Measurements from ENCODE around the gene MACF1. TPM values are rescaled to one million over a fixed set of nuclear protein-coding genes. Genes with fewer than 3 reads are reported as not detected.

MACF1 gene
- total RNA-seq, 1 experiment from 2014 or later = 190 TPM

GRCh38 chr1:39505289-39505688 is 300.8 kb downstream of the MACF1 start:
- H3K27ac ChIP-seq (ENCODE audit: insufficient read length, low read depth, low read length) = no peak overlapping the region
- H3K56ac ChIP-seq (ENCODE audit: insufficient read length, low read depth, low read length) = no peak overlapping the region
- no peak overlapping the region for H4K8ac ChIP-seq (replicated peaks; ENCODE audit: insufficient read length, low read depth, low read length)
- peaks cover 23% of the 10 kb centered on the region for H3K27me3 Mint-ChIP-seq (ENCODE audit: low read depth)
- H3K79me1 ChIP-seq (ENCODE audit: insufficient read depth, low read depth, low read length, poor library complexity, severe bottlenecking) = no peaks in the 10 kb centered on the region
- H4K5ac ChIP-seq (ENCODE audit: insufficient read length, low read depth, low read length) = no peak overlapping the region
- H2BK20ac ChIP-seq (ENCODE audit: low read depth, low read length, poor library complexity, severe bottlenecking) = no peak overlapping the region
- H3K9me3 Mint-ChIP-seq = peaks cover 0 to 2% of the 10 kb centered on the region in 2 experiments; a peak in 1 of 5 replicates
- no peaks in the 10 kb centered on the region for H3K27me3 ChIP-seq (ENCODE audit: insufficient read depth, low read length)
- no peak overlapping the region for H3K23ac ChIP-seq (ENCODE audit: insufficient read length, low read depth, low read length)
- H3K36me3 Mint-ChIP-seq (ENCODE audit: insufficient read depth in 1 of 3, low read depth in 3 of 3) = no peaks in the 10 kb centered on the region
- no peak overlapping the region for H3K27ac Mint-ChIP-seq
- no peak overlapping the region for H3K18ac ChIP-seq (ENCODE audit: insufficient read length, low read depth, low read length)
- no peak overlapping the region for H3K4ac ChIP-seq (ENCODE audit: low read depth, low read length)
- H3K4me1 Mint-ChIP-seq = peaks cover 10 to 11% of the 10 kb centered on the region in 2 experiments
- H4K91ac ChIP-seq (ENCODE audit: insufficient read length, low read depth, low read length) = no peak overlapping the region
- H2BK5ac ChIP-seq (ENCODE audit: insufficient read length, low read length) = no peak overlapping the region
- H3K14ac ChIP-seq (ENCODE audit: insufficient read depth, low read length) = no peak overlapping the region
- no peak overlapping the region for H2BK120ac ChIP-seq (ENCODE audit: low read depth, low read length, poor library complexity, severe bottlenecking)
- no peak overlapping the region for H2AFZ ChIP-seq (ENCODE audit: low read length)
- H2BK12ac ChIP-seq (ENCODE audit: insufficient read length, low read depth, low read length) = no peak overlapping the region
- no peaks in the 10 kb centered on the region for H3K9me3 ChIP-seq (ENCODE audit: control insufficient read depth, low read depth, low read length)
- H3K79me2 ChIP-seq (ENCODE audit: insufficient read depth, low read length) = no peaks in the 10 kb centered on the region
- H3K4me2 ChIP-seq (ENCODE audit: insufficient read depth, insufficient read length, low read length) = no peak overlapping the region
- no peaks in the 10 kb centered on the region for H4K20me1 ChIP-seq (ENCODE audit: control insufficient read depth, insufficient read depth, insufficient read length)
- no peak overlapping the region for H3T11ph ChIP-seq (ENCODE audit: low read length)
- no peak for TF ChIP-seq CTCF (conservative IDR thresholded peaks at IDR 0.05)
- H2AK5ac ChIP-seq (ENCODE audit: insufficient read length, low read length) = no peak overlapping the region
- no peak overlapping the region for H2BK15ac ChIP-seq (ENCODE audit: low read depth, low read length)
- no peak overlapping the region for H3K9ac ChIP-seq (ENCODE audit: extremely low read depth, insufficient read length, low read length)
- no peaks in the 10 kb centered on the region for H3K4me1 ChIP-seq (ENCODE audit: insufficient read depth, low read length)
- no peak for DNase-seq
- H3K23me2 ChIP-seq (ENCODE audit: insufficient read length, low read depth, low read length, poor library complexity, severe bottlenecking) = no peaks in the 10 kb centered on the region
- H3K4me3 Mint-ChIP-seq = no peak overlapping the region
